Hepatocyte (in vitro differentiated cells): Measurements from ENCODE around the gene CDC42BPA. TPM values are rescaled to one million over a fixed set of nuclear protein-coding genes. Genes with fewer than 3 reads are reported as not detected.

Experiments used
- DNase-seq: peaks from one replicate; pipeline ENCODE4 v3.0.0-alpha.2; 2016; ENCODE audit warnings: low spot score
- H2AFZ ChIP-seq: fragments of 200-600 bp; sonication (generic); 2 replicates; pipeline ENCODE4 v1.6.0; 2016; ENCODE audit warnings: antibody characterized with exemption, mild to moderate bottlenecking
- H3K27ac ChIP-seq: fragments of 200-600 bp; sonication (generic); 2 replicates; pipeline ENCODE4 v1.5.1; 2016; ENCODE audit warnings: mild to moderate bottlenecking
- H3K27me3 ChIP-seq: fragments of 200-600 bp; sonication (generic); 2 replicates; pipeline ENCODE4 v1.6.1; 2016
- H3K36me3 ChIP-seq: fragments of 200-600 bp; sonication (generic); replicated peaks from 2 replicates; pipeline ENCODE4 v1.5.1; 2016; ENCODE audit warnings: low read depth; ENCODE audit not compliant: insufficient read depth
- H3K4me1 ChIP-seq: fragments of 200-600 bp; sonication (generic); 2 replicates; pipeline ENCODE4 v1.5.1; 2016; ENCODE audit warnings: mild to moderate bottlenecking, moderate library complexity; ENCODE audit not compliant: insufficient read depth
- H3K4me2 ChIP-seq: fragments of 200-600 bp; sonication (generic); 2 replicates; pipeline ENCODE4 v1.6.0; 2016
- H3K4me3 ChIP-seq: fragments of 200-600 bp; sonication (generic); 2 replicates; pipeline ENCODE4 v1.5.1; 2016; ENCODE audit warnings: mild to moderate bottlenecking
- H3K79me2 ChIP-seq: fragments of 200-600 bp; sonication (generic); 2 replicates; pipeline ENCODE4 v1.6.0; 2017; ENCODE audit warnings: mild to moderate bottlenecking
- H3K9me2 ChIP-seq: fragments of 200-600 bp; sonication (generic); replicated peaks from 2 replicates; pipeline ENCODE4 v1.6.0; 2017; ENCODE audit warnings: mild to moderate bottlenecking; ENCODE audit not compliant: insufficient read depth
- H3K9me3 ChIP-seq: fragments of 200-600 bp; sonication (generic); 2 replicates; pipeline ENCODE4 v1.5.1; 2016; ENCODE audit warnings: low read depth, mild to moderate bottlenecking
- H4K20me1 ChIP-seq: fragments of 200-600 bp; sonication (generic); 2 replicates; pipeline ENCODE4 v1.6.0; 2016; ENCODE audit warnings: mild to moderate bottlenecking; ENCODE audit not compliant: insufficient read depth, poor library complexity, severe bottlenecking
- EZH2 ChIP-seq: fragments of 200-600 bp; sonication (generic); IDR thresholded peaks from 2 replicates; pipeline ENCODE4 v1.6.1; 2016; ENCODE audit warnings: antibody characterized with exemption, mild to moderate bottlenecking, borderline replicate concordance
- EZH2phosphoT487 ChIP-seq: fragments of 200-600 bp; sonication (generic); IDR thresholded peaks from one replicate; pipeline ENCODE4 v1.6.1; 2018; ENCODE audit warnings: antibody characterized with exemption, mild to moderate bottlenecking, low read depth, moderate library complexity; ENCODE audit not compliant: unreplicated experiment, severe bottlenecking
- WGBS: methylation state at CpG from one replicate; pipeline ENCODE4 v1.1.6; 2016; ENCODE audit warnings: low lambda C conversion rate; ENCODE audit errors: missing lambda C conversion rate; 5-methylcytosine and 5-hydroxymethylcytosine counted together
- polyA plus RNA-seq: library from polyadenylated mRNA; unstranded; fragments of >200 nt; fragmentation: Nextera tagmentation; extraction: Ambion mirVana; gene quantifications from 2 replicates; pipeline ENCODE4 v1.2.1, GENCODE V29; 2016
- total RNA-seq: library from RNA; depleted of rRNA; stranded (reverse); fragments of >200 nt; gene quantifications from 2 replicates; pipeline ENCODE4 v1.2.3, GENCODE V29; 2014
- TF ChIP-seq, protein P1 (sequence below): fragments of 200-600 bp; sonication (generic); IDR thresholded peaks from 2 replicates; pipeline ENCODE4 v1.5.1; 2016; ENCODE audit warnings: antibody characterized with exemption, mild to moderate bottlenecking; ENCODE audit not compliant: poor library complexity

The CDC42BPA gene
- total and polyA plus RNA-seq, 2 experiments from 2014 or later = 24.5 to 40.9 TPM

DNA sequence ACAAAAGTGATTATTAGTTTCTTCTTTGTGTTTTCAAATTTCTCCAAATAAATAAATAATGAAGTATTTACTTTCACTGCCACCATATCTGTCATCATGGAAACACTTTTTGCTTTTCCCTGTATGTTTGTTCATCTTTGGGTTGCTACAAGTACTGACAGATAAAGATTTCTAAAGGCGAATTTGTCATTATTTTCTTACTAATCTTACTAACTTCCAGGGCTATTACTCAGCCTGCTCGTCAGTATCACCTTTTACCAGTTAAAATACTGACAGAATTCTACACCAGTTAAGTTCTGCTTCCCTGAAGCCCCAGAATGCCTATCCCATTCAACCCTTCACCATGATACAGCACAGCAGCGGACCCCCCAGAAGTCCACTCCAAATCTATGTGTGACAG is 106.1 kb downstream of the CDC42BPA start:
- H3K9me3 ChIP-seq = no peaks in the 10 kb centered on the region
- no peaks in the 10 kb centered on the region for H3K27me3 ChIP-seq
- TF ChIP-seq, protein P1, sequence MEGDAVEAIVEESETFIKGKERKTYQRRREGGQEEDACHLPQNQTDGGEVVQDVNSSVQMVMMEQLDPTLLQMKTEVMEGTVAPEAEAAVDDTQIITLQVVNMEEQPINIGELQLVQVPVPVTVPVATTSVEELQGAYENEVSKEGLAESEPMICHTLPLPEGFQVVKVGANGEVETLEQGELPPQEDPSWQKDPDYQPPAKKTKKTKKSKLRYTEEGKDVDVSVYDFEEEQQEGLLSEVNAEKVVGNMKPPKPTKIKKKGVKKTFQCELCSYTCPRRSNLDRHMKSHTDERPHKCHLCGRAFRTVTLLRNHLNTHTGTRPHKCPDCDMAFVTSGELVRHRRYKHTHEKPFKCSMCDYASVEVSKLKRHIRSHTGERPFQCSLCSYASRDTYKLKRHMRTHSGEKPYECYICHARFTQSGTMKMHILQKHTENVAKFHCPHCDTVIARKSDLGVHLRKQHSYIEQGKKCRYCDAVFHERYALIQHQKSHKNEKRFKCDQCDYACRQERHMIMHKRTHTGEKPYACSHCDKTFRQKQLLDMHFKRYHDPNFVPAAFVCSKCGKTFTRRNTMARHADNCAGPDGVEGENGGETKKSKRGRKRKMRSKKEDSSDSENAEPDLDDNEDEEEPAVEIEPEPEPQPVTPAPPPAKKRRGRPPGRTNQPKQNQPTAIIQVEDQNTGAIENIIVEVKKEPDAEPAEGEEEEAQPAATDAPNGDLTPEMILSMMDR = no peak
- TF ChIP-seq EZH2phosphoT487 (no peak), EZH2 (no peak)
- H4K20me1 ChIP-seq = no peaks in the 10 kb centered on the region
- no peaks in the 10 kb centered on the region for H3K36me3 ChIP-seq
- H3K4me3 ChIP-seq = no peak overlapping the region
- DNase-seq = no peak
- WGBS = 91% methylated on average over 3 of the region's 3 CpGs
- H3K79me2 ChIP-seq = peaks cover 10% of the 10 kb centered on the region
- H3K27ac ChIP-seq = no peak overlapping the region
- no peak overlapping the region for H3K4me2 ChIP-seq
- H3K9me2 ChIP-seq = no peaks in the 10 kb centered on the region
- H2AFZ ChIP-seq = no peak overlapping the region
- no peaks in the 10 kb centered on the region for H3K4me1 ChIP-seq

DNA sequence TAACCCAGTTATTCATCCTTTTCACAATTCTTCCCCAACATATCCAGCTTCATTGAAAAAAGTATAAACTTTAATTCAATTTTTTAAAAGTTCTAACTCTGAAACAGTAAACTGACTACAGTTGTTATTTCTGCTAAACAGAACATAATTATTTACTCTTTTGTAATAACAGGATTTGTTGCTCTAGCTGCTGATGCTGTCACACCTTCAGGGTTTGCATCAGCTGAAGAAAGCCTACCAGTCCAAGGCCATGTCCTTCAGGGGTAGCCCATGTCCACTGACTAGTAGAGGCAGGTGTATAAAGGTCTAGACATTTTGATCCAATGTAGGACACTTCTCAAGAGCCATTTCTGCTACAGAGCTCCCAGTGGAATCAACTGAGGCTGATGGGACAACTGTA is 107.7 kb downstream of the CDC42BPA start:
- Histone ChIP-seq H4K20me1 (no peaks in the 10 kb centered on the region), H3K27ac (no peak overlapping the region), H3K9me3 (no peaks in the 10 kb centered on the region), H3K79me2 (peaks cover 10% of the 10 kb centered on the region), H3K4me2 (no peak overlapping the region), H3K4me3 (no peak overlapping the region), H3K4me1 (no peaks in the 10 kb centered on the region), H3K36me3 (no peaks in the 10 kb centered on the region), H3K9me2 (no peaks in the 10 kb centered on the region), H2AFZ (no peak overlapping the region), H3K27me3 (no peaks in the 10 kb centered on the region)
- no peak for DNase-seq
- TF ChIP-seq EZH2 (no peak), EZH2phosphoT487 (no peak)
- TF ChIP-seq, protein P1 = no peak

DNA sequence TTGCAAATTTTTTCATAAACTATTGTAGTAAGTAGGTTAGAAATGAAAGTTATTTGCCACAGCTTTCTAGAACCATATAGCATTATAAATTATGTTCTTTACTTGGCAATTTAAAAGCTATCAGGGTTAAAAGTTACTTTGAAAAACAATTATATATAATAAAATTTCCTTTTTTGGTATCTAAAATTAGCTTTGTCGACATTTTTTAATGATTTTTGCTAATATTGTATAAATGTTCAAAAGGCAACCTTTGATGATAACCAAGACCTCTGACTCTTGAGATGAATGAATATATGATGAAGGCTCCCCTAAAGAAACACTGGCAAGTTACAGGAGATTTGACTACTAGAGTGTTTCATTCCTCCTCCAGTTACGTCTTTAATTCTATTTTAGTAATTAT is 121.2 kb downstream of the CDC42BPA start:
- H3K9me3 ChIP-seq = no peaks in the 10 kb centered on the region
- H3K9me2 ChIP-seq = no peaks in the 10 kb centered on the region
- TF ChIP-seq, protein P1 = no peak
- TF ChIP-seq EZH2phosphoT487 = no peak
- TF ChIP-seq EZH2 = no peak
- WGBS = 96% methylated on average over 2 of the region's 2 CpGs
- no peaks in the 10 kb centered on the region for H3K27me3 ChIP-seq
- no peak for DNase-seq
- H3K4me3 ChIP-seq = no peak overlapping the region
- no peak overlapping the region for H3K27ac ChIP-seq
- peaks cover 3% of the 10 kb centered on the region for H3K79me2 ChIP-seq
- H4K20me1 ChIP-seq = no peaks in the 10 kb centered on the region
- H3K36me3 ChIP-seq = no peaks in the 10 kb centered on the region
- no peak overlapping the region for H2AFZ ChIP-seq
- no peak overlapping the region for H3K4me2 ChIP-seq
- no peaks in the 10 kb centered on the region for H3K4me1 ChIP-seq

DNA sequence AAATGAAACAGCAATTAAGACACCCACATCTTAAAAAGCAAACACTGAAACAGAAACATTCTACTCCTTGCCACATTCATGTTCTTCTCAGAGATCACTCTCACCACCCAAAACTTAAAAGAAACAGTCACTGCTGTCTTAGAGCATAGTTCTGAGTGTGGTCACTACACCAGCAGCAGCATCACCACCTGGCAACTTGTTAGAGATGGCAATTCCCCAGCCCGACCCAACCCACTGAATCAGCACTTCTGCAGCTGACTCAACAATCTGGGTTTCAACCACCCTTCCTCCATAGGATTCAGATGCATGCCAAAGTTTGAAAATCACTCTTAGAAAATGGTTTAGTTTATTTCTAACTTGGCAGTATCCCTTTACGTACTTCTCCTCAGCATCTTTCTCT is 126.1 kb downstream of the CDC42BPA start:
- TF ChIP-seq, protein P1 = no peak
- TF ChIP-seq EZH2phosphoT487 = no peak
- no peak for TF ChIP-seq EZH2
- Histone ChIP-seq H3K4me1 (no peaks in the 10 kb centered on the region), H3K79me2 (peaks cover 8% of the 10 kb centered on the region), H3K27me3 (no peaks in the 10 kb centered on the region), H3K4me2 (no peak overlapping the region), H3K36me3 (no peaks in the 10 kb centered on the region), H2AFZ (no peak overlapping the region), H3K9me3 (no peaks in the 10 kb centered on the region), H4K20me1 (no peaks in the 10 kb centered on the region), H3K9me2 (no peaks in the 10 kb centered on the region), H3K4me3 (no peak overlapping the region), H3K27ac (no peak overlapping the region)
- 92% methylated on average over 2 of the region's 2 CpGs for WGBS
- DNase-seq = peak; percentile 17
